Liver (tissue), 9 donors: ENCODE data around the gene PRSS8. TPM values are rescaled to one million over a fixed set of nuclear protein-coding genes. Genes with fewer than 3 reads are reported as not detected.
"Not testable (repeated sequence)": the region's sequence is repeated elsewhere in the genome, so short reads cannot be mapped to it uniquely, and the experiment has no call there.

ENCODE experiments used
- DNase-seq: peaks from one replicate; pipeline ENCODE4 v3.0.0-alpha.2; 2017; ENCODE audit warnings: low spot score
- H3K27ac ChIP-seq, 2 donors: one replicate each; pipeline ENCODE4 v1.7.0; 2013; ENCODE audit warnings: inconsistent platforms in 2 of 2, low read length in 2 of 2, control low read depth in 1 of 2, low read depth in 1 of 2, mild to moderate bottlenecking in 1 of 2
- H3K27me3 ChIP-seq, 4 donors: one replicate each; pipeline versions ENCODE4 v1.6.1 to v1.7.0; 2013; ENCODE audit warnings: low read length in 3 of 4, inconsistent platforms in 1 of 4, mild to moderate bottlenecking in 1 of 4, moderate library complexity in 1 of 4; ENCODE audit not compliant: control insufficient read depth in 4 of 4, insufficient read depth in 4 of 4
- H3K36me3 ChIP-seq, 4 donors: one replicate each; pipeline versions ENCODE4 v1.6.1 to v1.7.0; 2013; ENCODE audit warnings: low read length in 3 of 4, mild to moderate bottlenecking in 3 of 4, low read depth in 1 of 4, moderate library complexity in 1 of 4; ENCODE audit not compliant: control insufficient read depth in 4 of 4, insufficient read depth in 3 of 4
- H3K4me1 ChIP-seq, 4 donors: one replicate each; pipeline versions ENCODE4 v1.6.1 to v1.7.0; 2013; ENCODE audit warnings: low read length in 3 of 4, mild to moderate bottlenecking in 3 of 4, moderate library complexity in 1 of 4; ENCODE audit not compliant: control insufficient read depth in 4 of 4, insufficient read depth in 4 of 4
- H3K4me3 ChIP-seq, 3 donors: one replicate each; pipeline versions ENCODE4 v1.6.1 to v1.7.0; 2013; ENCODE audit warnings: low read length in 3 of 3, control low read depth in 1 of 3, low read depth in 1 of 3, mild to moderate bottlenecking in 1 of 3
- H3K9ac ChIP-seq, 2 donors: one replicate each; pipeline ENCODE4 v1.7.0; 2013; ENCODE audit warnings: low read length in 2 of 2, mild to moderate bottlenecking in 2 of 2, moderate library complexity in 2 of 2, control low read depth in 1 of 2, low read depth in 1 of 2
- H3K9me3 ChIP-seq, 4 donors: one replicate each; pipeline versions ENCODE4 v1.6.1 to v1.7.0; 2013; ENCODE audit warnings: low read length in 3 of 4; ENCODE audit not compliant: control insufficient read depth in 4 of 4
- EGR1 ChIP-seq, 2 donors: IDR thresholded peaks; 2 replicates each; pipeline ENCODE4 v1.6.1; 2016 to 2018; ENCODE audit warnings: antibody characterized with exemption in 2 of 2, low read depth in 2 of 2
- FOXA1 ChIP-seq: IDR thresholded peaks from 2 replicates; pipeline ENCODE4 v1.6.1; 2016; ENCODE audit warnings: antibody characterized with exemption
- FOXA2 ChIP-seq: IDR thresholded peaks from 2 replicates; pipeline ENCODE4 v1.6.1; 2016; ENCODE audit warnings: antibody characterized with exemption
- HNF4A ChIP-seq, 2 donors: conservative IDR thresholded peaks; 2 replicates each; pipeline ENCODE4 v1.6.1; 2016; ENCODE audit warnings: antibody characterized with exemption in 2 of 2, mild to moderate bottlenecking in 2 of 2
- JUND ChIP-seq, 2 donors: IDR thresholded peaks; 2 replicates each; pipeline ENCODE4 v1.6.1; 2016; ENCODE audit warnings: antibody characterized with exemption in 2 of 2
- MAX ChIP-seq: IDR thresholded peaks from 2 replicates; pipeline ENCODE4 v1.6.1; 2016; ENCODE audit warnings: antibody characterized with exemption
- NR2F2 ChIP-seq: IDR thresholded peaks from 2 replicates; pipeline ENCODE4 v1.6.1; 2016; ENCODE audit warnings: antibody characterized with exemption
- RAD21 ChIP-seq, 2 donors: IDR thresholded peaks; 2 replicates each; pipeline ENCODE4 v1.6.1; 2016; ENCODE audit warnings: antibody characterized with exemption in 2 of 2, mild to moderate bottlenecking in 2 of 2
- RXRA ChIP-seq, 2 donors: IDR thresholded peaks; 2 replicates each; pipeline ENCODE4 v1.6.1; 2017 to 2018; ENCODE audit warnings: antibody characterized with exemption in 2 of 2, mild to moderate bottlenecking in 1 of 2
- TAF1 ChIP-seq: conservative IDR thresholded peaks from 2 replicates; pipeline ENCODE4 v1.6.1; 2016; ENCODE audit warnings: antibody characterized with exemption, mild to moderate bottlenecking
- ZBTB33 ChIP-seq: IDR thresholded peaks from 2 replicates; pipeline ENCODE4 v1.6.1; 2016; ENCODE audit warnings: antibody characterized with exemption
- WGBS: extraction: QIAGEN DNeasy Blood & Tissue Kit; methylation state at CpG from one replicate; pipeline ENCODE4 v1.1.7; 2013; 5-methylcytosine and 5-hydroxymethylcytosine counted together
- polyA plus RNA-seq, 2 donors: library from polyadenylated mRNA; stranded (reverse) in 1 of 2; unstranded in 1 of 2; fragments of 200-250 nt in 1 of 2; fragments of >200 nt in 1 of 2; fragmentation: Nextera tagmentation in 1 of 2; extraction: Ambion mirVana in 1 of 2; gene quantifications; one replicate each; pipeline versions ENCODE4 v1.2.1 to v1.2.3, GENCODE V29; 2013 to 2015
- total RNA-seq, 2 donors: library from RNA; depleted of rRNA; stranded (reverse); fragments of >200 nt; gene quantifications; one replicate each; pipeline ENCODE4 v1.2.3, GENCODE V29; 2014
- TF ChIP-seq, protein P1 (sequence below): IDR thresholded peaks from 2 replicates; pipeline ENCODE4 v1.6.1; 2016; ENCODE audit warnings: antibody characterized with exemption, mild to moderate bottlenecking
- donor health status: healthy.
- donor health status: healthy.
- donor health status: healthy.
- donor health status: healthy.
- donor health status: healthy.

The PRSS8 gene
- total and polyA plus RNA-seq, 4 donors = 1.1 to 50.1 (median 8.4) TPM

DNA sequence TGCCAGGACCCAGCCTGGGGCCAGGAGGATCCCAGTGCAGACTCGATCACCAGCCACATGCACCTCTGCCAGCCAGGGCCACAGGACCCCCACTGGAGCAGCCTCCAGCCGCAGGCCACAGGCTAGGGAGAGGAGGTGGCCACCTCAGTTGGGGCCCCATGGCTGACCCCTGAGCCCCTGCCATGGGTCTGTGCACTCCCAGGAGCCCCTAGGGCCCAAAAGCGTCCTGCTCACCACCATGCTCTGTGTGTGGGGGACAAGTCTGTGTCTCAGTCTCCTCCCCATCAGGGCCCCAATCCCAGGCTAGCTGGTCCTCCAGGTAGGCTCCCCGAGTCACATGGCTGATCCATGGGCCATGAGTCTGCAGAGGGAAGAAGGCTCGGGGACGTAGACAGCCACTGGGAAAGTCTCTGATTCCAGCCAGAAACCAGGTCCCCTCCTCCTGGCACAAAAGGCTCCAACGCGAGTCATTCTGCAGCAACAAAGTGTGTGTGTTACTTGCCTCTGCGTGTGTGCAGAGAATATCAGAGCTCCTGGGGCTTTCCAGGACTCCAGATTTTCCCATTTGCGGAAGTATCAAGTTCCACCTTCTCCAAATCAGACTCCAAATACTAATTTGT is 6.1 kb upstream of the PRSS8 start:
- 30% methylated on average over 10 of the region's 10 CpGs for WGBS
- H3K27ac ChIP-seq = peak overlapping the region; percentile 50 to 81
- DNase-seq = no peak
- H3K9ac ChIP-seq = peak overlapping the region in 1 of 2 donors; percentile 75
- H3K4me1 ChIP-seq = peaks cover 14 to 26% (median 19%) of the 10 kb centered on the region in 4 donors
- H3K36me3 ChIP-seq = no peaks in the 10 kb centered on the region
- peak overlapping the region in 1 of 3 donors; percentile 53 for H3K4me3 ChIP-seq
- no peaks in the 10 kb centered on the region for H3K27me3 ChIP-seq
- TF ChIP-seq ZBTB33 = no peak
- TF ChIP-seq NR2F2 = no peak
- TF ChIP-seq HNF4A (conservative IDR thresholded peaks at IDR 0.05) = no peak
- TF ChIP-seq, protein P1, sequence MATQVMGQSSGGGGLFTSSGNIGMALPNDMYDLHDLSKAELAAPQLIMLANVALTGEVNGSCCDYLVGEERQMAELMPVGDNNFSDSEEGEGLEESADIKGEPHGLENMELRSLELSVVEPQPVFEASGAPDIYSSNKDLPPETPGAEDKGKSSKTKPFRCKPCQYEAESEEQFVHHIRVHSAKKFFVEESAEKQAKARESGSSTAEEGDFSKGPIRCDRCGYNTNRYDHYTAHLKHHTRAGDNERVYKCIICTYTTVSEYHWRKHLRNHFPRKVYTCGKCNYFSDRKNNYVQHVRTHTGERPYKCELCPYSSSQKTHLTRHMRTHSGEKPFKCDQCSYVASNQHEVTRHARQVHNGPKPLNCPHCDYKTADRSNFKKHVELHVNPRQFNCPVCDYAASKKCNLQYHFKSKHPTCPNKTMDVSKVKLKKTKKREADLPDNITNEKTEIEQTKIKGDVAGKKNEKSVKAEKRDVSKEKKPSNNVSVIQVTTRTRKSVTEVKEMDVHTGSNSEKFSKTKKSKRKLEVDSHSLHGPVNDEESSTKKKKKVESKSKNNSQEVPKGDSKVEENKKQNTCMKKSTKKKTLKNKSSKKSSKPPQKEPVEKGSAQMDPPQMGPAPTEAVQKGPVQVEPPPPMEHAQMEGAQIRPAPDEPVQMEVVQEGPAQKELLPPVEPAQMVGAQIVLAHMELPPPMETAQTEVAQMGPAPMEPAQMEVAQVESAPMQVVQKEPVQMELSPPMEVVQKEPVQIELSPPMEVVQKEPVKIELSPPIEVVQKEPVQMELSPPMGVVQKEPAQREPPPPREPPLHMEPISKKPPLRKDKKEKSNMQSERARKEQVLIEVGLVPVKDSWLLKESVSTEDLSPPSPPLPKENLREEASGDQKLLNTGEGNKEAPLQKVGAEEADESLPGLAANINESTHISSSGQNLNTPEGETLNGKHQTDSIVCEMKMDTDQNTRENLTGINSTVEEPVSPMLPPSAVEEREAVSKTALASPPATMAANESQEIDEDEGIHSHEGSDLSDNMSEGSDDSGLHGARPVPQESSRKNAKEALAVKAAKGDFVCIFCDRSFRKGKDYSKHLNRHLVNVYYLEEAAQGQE = no peak
- no peak for TF ChIP-seq TAF1
- no peak for TF ChIP-seq FOXA1
- no peak for TF ChIP-seq FOXA2
- no peak for TF ChIP-seq MAX
- no peak for TF ChIP-seq JUND (IDR thresholded peaks at IDR 0.05)
- TF ChIP-seq RAD21 (IDR thresholded peaks at IDR 0.05) = no peak
- no peak for TF ChIP-seq EGR1 (IDR thresholded peaks at IDR 0.05; ENCODE audit: low read depth in 2 of 2)
- TF ChIP-seq RXRA (IDR thresholded peaks at IDR 0.05) = no peak
- H3K9me3 ChIP-seq = no peaks in the 10 kb centered on the region

GRCh38 chr16:31141071-31141469 is 5.5 kb upstream of the PRSS8 start:
- not testable (repeated sequence) for H3K9me3 ChIP-seq, H3K4me3 ChIP-seq, H3K9ac ChIP-seq, DNase-seq, H3K27me3 ChIP-seq, H3K36me3 ChIP-seq
- Histone ChIP-seq H3K27ac (peak overlapping the region; percentile 50 to 81), H3K4me1 (peaks cover 14 to 27% (median 19%) of the 10 kb centered on the region in 4 donors)
- WGBS = 93% methylated on average over 9 of the region's 9 CpGs
